Sigmoid colon (tissue), 4 donors: ENCODE data around the gene SLC4A1.

Source experiments
- EP300 ChIP-seq, 4 donors: sonication (generic); formaldehyde crosslinking; IDR thresholded peaks; one replicate each; pipeline ENCODE4 v1.6.1; 2017; ENCODE audit warnings: antibody characterized with exemption in 4 of 4
- TF ChIP-seq, protein P1 (sequence below), 4 experiments: fragments of 450-650 bp in 3 of 4; fragments of 200-600 bp in 1 of 4; IDR thresholded peaks; one replicate each; pipeline ENCODE4 v1.5.1; 2016 to 2019; ENCODE audit warnings: antibody characterized with exemption in 4 of 4, mild to moderate bottlenecking in 3 of 4, moderate library complexity in 2 of 4

DNA sequence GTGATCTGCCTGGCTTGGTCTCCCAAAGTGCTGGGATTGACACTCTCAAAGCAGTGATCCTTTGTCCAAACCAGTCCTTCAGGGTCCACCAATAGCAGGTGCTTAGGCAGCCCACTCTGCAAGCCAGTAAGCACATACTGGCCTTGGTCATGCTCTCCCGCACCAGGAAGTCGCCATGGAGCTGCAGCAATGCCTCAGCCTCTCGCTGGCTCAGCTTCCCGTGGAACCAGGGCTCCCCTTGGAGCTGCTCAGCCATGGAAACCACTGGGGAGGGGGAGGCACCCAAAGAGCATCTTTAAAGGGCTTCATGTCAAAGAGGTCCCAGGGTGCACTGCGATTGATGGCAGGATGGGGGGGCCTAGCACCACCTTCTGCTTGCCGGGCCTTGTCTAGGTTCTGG lies 38.8 kb downstream of the SLC4A1 start:
- TF ChIP-seq EP300 (IDR thresholded peaks at IDR 0.05) = no peak
- TF ChIP-seq, protein P1, sequence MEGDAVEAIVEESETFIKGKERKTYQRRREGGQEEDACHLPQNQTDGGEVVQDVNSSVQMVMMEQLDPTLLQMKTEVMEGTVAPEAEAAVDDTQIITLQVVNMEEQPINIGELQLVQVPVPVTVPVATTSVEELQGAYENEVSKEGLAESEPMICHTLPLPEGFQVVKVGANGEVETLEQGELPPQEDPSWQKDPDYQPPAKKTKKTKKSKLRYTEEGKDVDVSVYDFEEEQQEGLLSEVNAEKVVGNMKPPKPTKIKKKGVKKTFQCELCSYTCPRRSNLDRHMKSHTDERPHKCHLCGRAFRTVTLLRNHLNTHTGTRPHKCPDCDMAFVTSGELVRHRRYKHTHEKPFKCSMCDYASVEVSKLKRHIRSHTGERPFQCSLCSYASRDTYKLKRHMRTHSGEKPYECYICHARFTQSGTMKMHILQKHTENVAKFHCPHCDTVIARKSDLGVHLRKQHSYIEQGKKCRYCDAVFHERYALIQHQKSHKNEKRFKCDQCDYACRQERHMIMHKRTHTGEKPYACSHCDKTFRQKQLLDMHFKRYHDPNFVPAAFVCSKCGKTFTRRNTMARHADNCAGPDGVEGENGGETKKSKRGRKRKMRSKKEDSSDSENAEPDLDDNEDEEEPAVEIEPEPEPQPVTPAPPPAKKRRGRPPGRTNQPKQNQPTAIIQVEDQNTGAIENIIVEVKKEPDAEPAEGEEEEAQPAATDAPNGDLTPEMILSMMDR (IDR thresholded peaks at IDR 0.05) = no peak
